Measurements from ENCODE around the gene SLC22A23.

DNA sequence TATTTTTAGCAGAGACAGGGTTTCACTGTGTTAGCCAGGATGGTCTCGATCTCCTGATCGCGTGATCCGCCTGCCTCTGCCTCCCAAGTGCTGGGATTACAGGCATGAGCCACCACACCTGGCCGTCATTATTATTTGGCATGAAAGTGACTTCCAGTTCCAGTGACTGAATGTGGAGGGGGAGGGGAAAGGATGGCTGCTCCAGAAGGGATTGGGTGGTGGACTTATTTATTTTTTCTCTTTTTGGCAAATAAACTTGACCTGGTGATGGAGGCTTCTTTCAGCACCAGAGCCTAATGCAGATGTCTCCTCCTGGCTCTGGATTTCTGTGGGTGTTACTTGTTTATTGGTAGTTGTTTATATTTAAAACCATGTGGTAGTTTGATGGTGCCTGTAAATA is 16.9 kb upstream of the SLC22A23 start:
- TF ChIP-seq CTCF (conservative IDR thresholded peaks at IDR 0.05; ENCODE audit: low read length): no peak
- no peak for TF ChIP-seq EZH2phosphoT487 (IDR thresholded peaks at IDR 0.05; ENCODE audit: borderline replicate concordance, low read depth, low read length)
